Measurements from ENCODE around the gene TWF2.
"Not testable (repeated sequence)": the region's sequence is repeated elsewhere in the genome, so short reads cannot be mapped to it uniquely, and the experiment has no call there.

The TWF2 gene

DNA sequence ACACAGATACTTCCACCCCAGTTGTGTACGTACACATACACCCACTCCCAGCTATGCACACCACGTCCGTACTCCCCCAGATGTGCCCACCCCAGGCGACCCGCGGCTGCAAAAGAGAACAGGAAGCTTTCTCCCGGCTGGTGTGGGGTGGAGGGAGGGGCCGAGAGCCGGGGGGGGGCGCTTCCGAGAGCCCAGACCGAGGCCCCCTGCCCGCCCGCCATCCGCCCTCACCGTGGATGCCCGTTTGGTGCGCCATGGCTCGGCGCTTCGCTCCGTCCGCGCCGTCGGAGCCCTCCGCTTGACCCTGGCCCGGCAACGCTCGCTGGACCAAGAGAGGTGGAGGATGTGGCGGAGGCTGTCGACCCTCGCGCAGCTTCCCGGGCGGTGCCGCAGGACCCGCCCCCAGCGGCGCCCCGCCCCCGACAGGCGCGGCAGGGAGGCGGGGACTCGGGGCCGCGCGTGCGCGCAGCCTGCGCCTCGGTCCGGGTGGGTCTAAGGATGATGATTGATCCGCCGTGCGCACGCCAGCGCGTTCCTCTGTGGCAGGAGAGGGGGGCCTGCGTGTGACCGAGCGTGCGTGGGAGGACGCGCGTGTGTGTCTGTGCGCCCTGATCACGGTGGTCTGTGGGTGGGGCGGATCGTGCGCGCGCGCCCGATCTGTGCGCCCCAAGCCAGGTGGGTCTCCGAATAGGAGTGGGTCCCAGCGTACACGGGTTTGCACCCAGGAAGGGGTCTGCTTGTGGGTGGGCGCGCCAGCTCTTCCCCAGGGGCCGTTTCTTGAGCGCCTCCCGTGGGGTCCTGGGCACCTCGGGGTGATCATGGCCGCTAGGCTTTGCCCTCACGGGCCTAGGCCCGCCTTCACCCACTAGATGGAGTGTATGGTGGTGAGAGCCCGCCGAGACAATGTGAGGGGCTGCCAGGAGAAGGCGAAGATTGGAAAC is at the start of gene TWF2:
TSS of gene TWF2 (minus strand) at position 398 of the 941 bp plus-strand sequence. CDS start at position 256, 142 bp downstream.
- FAIRE-seq = no peak

- no peak for FAIRE-seq
Observed at GRCh38 chr3:52288674-52289073, 49.7 kb upstream of the TWF2 start.

GRCh38 chr3:52286777-52287110 is 47.8 kb upstream of the TWF2 start:
- no peak for FAIRE-seq

GRCh38 chr3:52284051-52284450 is 45.1 kb upstream of the TWF2 start:
- FAIRE-seq = not testable (repeated sequence)

- no peak for FAIRE-seq
Observed at GRCh38 chr3:52283306-52283705, 44.3 kb upstream of the TWF2 start.

- no peak for FAIRE-seq
Observed at GRCh38 chr3:52281981-52282801, 43.2 kb upstream of the TWF2 start.

DNA sequence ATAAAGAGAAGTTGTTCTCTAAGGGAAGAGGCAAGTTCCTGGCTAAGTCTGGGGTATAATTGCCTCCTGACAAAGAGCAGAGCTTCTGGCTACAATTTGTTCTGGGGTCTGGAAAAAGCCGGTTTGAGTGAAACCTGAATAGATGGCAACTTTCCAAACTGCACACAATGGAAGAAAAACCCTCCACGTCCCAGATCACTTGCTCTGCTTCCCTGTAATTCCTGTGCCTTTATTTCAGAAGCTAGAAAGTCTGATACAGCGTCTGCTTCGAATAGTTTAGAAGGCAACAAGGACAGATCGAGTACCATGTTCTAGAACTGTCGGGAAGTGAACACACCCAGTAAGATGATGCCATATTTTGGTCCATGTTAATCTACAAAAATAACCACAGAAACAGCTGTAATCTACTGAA is 41.1 kb upstream of the TWF2 start:
- FAIRE-seq = no peak

DNA sequence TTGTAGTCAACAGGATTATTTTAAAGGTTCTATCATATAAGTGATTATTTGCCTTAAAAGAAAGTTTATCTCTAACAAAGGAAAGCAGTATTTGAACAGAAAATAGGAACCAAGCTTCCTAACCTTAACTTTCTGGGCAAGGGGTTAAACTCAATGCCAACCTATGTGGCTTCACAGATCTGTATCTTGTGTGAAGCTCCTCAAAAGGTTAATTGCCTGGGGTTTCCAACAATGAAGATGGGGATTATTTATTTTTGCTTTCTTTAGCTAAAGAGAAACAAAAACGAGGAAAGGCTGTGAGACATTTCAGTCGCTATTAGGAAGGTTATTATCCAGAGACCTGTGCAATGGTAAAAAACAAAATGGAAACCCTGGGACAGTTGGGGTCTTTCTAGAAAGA is 40.6 kb upstream of the TWF2 start:
- FAIRE-seq = no peak

- FAIRE-seq = no peak
Observed at GRCh38 chr3:52278510-52279069, 39.6 kb upstream of the TWF2 start, which contains the start of gene WDR82. Gene WDR82, minus strand, starts transcription at chr3:52278649. Its CDS starts 288 bp downstream, at chr3:52278361.

GRCh38 chr3:52277972-52278509 is 39.1 kb upstream of the TWF2 start:
- no peak for FAIRE-seq

- FAIRE-seq = no peak
Observed at GRCh38 chr3:52277071-52277964, 38.4 kb upstream of the TWF2 start.

DNA sequence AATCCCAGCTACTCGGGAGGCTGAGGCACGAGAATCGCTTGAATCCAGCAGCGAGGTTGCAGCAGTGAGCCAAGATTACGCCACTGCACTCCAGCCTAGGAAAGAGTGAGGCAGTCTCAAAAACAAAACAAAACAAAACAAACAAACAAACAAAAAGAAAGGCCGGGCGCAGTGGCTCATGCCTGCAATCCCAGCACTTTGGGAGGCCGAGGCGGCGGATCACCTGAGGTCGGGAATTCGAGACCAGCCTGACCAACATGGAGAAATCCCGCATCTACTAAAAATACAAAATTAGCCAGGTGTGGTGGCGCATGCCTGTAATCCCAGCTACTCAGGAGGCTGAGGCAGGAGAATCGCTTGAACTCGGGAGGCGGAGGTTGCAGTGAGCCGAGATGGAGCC is 35.8 kb upstream of the TWF2 start:
- FAIRE-seq = not testable (repeated sequence)

GRCh38 chr3:52272831-52273230 is 33.9 kb upstream of the TWF2 start:
- no peak for FAIRE-seq

DNA sequence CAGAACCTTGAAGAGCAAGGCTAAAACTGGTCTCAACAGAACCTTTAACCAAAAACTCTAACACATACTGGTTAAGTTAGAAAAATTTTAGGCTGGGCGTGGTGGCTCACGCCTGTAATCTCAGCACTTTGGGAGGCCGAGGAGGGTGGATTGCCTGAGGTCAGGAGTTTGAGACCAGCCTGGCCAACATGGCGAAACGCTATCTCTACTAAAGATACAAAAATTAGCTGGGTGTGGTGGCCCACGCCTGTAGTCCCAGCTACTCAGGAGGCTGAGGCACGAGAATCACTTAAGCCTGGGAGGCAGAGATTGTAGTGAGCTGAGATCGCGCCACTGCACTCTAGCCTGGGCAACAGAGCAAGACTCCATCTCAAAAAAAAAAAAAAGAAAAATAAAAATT is 33.2 kb upstream of the TWF2 start:
- not testable (repeated sequence) for FAIRE-seq

- FAIRE-seq = no peak
Observed at GRCh38 chr3:52270252-52270754, 31.3 kb upstream of the TWF2 start.

DNA sequence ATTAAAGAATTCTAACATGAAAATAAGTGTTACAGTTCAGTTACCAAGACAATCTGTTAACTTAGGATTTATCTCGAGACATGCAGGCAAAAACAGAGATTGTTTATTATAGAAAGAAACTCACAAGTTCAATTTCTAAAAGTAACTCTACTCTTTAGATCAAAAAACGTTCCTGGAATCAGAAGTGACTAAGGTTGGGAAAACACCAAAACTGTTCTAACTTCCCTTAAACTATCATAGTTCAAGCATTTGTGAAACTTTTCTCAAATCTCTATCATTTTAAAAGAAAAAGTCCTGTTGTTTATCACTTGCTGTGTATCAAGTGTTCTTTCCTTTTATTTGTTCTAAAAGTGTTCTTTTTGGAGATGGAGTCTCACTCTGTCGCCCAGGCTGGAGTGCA is 30.8 kb upstream of the TWF2 start:
- FAIRE-seq = no peak

DNA sequence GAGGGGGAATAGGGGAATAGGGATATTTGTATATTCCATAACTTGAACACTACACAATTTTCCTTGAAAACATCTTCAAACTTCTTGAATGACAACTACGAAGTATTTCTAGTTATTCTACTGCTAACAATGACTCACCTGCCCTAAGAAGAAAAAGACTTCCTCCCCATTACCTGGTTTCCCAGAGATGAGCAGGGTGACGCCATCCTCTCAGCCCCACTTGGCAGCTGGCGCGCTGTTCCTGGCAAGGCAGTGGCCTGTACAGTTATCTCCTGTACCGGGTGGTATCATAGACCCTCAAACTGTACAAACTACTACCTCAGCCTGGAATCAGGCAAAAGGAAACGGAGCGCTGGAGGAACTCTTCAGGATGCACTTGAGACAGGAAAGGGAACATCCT is 29.1 kb upstream of the TWF2 start:
- no peak for FAIRE-seq

DNA sequence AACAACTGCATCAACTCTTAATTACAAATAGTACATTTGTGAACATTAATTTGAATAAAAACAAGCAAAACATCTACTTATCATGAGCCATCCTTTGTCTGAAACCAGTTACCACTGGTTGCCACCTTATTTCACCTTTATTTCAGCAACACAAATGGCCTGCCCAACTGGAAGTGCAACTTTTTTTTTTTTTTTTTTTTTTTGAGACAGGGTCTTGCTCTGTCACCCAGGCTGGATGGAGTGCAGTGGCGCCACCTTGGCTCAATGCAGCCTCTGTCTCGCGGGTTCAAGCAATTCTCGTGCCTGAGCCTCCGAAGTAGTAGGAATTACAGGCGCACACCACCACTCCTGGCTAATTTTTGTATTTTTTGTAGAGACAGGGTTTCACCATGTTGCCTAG is 26.4 kb upstream of the TWF2 start:
- FAIRE-seq = no peak

DNA sequence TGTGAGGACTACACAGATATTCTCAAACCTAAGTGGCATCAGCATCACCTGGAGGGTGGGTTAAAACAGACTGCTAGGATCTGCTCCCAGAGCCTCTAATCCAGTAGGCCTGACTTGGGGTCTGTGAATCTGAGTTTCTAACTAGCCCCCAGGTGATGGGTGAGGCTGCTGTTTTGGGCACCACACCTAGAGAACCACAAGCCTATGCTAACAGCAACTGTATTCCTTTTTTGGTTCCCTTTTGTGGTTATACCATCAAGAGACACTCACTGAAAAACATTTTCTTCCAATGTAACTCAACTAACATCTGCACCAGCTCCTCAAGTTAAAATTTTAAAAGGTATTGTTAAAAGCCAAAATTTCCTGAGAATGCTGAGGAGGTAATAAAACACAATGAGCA is 23.5 kb upstream of the TWF2 start:
- FAIRE-seq = no peak

- no peak for FAIRE-seq
Observed at GRCh38 chr3:52259448-52259847, 20.5 kb upstream of the TWF2 start.

GRCh38 chr3:52259035-52259434 is 20.1 kb upstream of the TWF2 start:
- no peak for FAIRE-seq

- no peak for FAIRE-seq
Observed at GRCh38 chr3:52257911-52258310, 19.0 kb upstream of the TWF2 start.
